ENCODE measurements around the gene MRPS34.
"Not testable (repeated sequence)": the region's sequence is repeated elsewhere in the genome, so short reads cannot be mapped to it uniquely, and the experiment has no call there.

MRPS34 gene
- total RNA-seq = 24.4 to 62.0 reads per million in 2 donors

- peak; percentile 79 for DNase-seq
Observed at GRCh38 chr16:1772908-1773702, at the start of gene MRPS34. TSS of gene MRPS34 (minus strand) at chr16:1773134. CDS start at chr16:1773119, 15 bp downstream.

GRCh38 chr16:1821861-1822611, 49.1 kb upstream of the MRPS34 start:
- DNase-seq = no peak

GRCh38 chr16:1820946-1821290, 48.0 kb upstream of the MRPS34 start:
- no peak for DNase-seq

GRCh38 chr16:1820096-1820945, 47.4 kb upstream of the MRPS34 start:
- no peak for DNase-seq

GRCh38 chr16:1819611-1820010, 46.7 kb upstream of the MRPS34 start:
- DNase-seq = no peak

GRCh38 chr16:1818873-1819525, 46.1 kb upstream of the MRPS34 start:
- no peak for DNase-seq

- no peak for DNase-seq
Observed at GRCh38 chr16:1818204-1818872, 45.4 kb upstream of the MRPS34 start.

GRCh38 chr16:1817716-1818115, 44.8 kb upstream of the MRPS34 start:
- no peak for DNase-seq

GRCh38 chr16:1817276-1817589, 44.3 kb upstream of the MRPS34 start:
- DNase-seq = no peak

- no peak for DNase-seq
Observed at GRCh38 chr16:1816396-1817275, 43.7 kb upstream of the MRPS34 start.

GRCh38 chr16:1815461-1815860, 42.5 kb upstream of the MRPS34 start:
- DNase-seq = no peak

- DNase-seq = peak; percentile 19
Observed at GRCh38 chr16:1812732-1813163, 39.8 kb upstream of the MRPS34 start.

GRCh38 chr16:1810536-1810935, 37.6 kb upstream of the MRPS34 start:
- DNase-seq = no peak

GRCh38 chr16:1810106-1810505, 37.2 kb upstream of the MRPS34 start:
- DNase-seq = no peak

- DNase-seq = no peak
Observed at GRCh38 chr16:1809281-1809801, 36.4 kb upstream of the MRPS34 start.

GRCh38 chr16:1808691-1809090, 35.8 kb upstream of the MRPS34 start:
- no peak for DNase-seq

GRCh38 chr16:1807626-1808025, 34.7 kb upstream of the MRPS34 start:
- no peak for DNase-seq

- no peak for DNase-seq
Observed at GRCh38 chr16:1800701-1801100, 27.8 kb upstream of the MRPS34 start.

- not testable (repeated sequence) for DNase-seq
Observed at GRCh38 chr16:1799263-1799662, 26.3 kb upstream of the MRPS34 start.

- DNase-seq = no peak
Observed at GRCh38 chr16:1794908-1795666, 22.2 kb upstream of the MRPS34 start.

Measured in T-helper 9 cell (primary cell).